H1 (cell line): ENCODE results near the gene RHEB. TPM values are rescaled to one million over a fixed set of nuclear protein-coding genes. Genes with fewer than 3 reads are reported as not detected.

Source experiments
- CTCF ChIA-PET: fragments of 300-600 bp; sonication (Branson Sonifier 250); formaldehyde crosslinking; loops from one replicate; lab custom pipeline; 2021; ENCODE audit not compliant: partially characterized antibody; lab: Charles Lee
- POLR2A ChIA-PET: fragments of 300-600 bp; sonication (Branson Sonifier 250); formaldehyde crosslinking; loops from one replicate; lab custom pipeline; 2021; ENCODE audit warnings: inconsistent platforms; ENCODE audit not compliant: partially characterized antibody; lab: Charles Lee
- DNase-seq, 2 experiments: peaks; one replicate each; pipeline versions ENCODE4 v3.0.0 to v3.0.0-alpha.2; 2010 to 2022; ENCODE audit warnings: low spot score in 2 of 2, low read depth in 1 of 2, mixed read lengths in 1 of 2
- FAIRE-seq: peaks from 2 replicates; lab custom pipeline; 2011; peaks lifted over from hg19 to GRCh38; lab: Jason Lieb, UNC
- H2AFZ ChIP-seq: 2 replicates; pipeline ENCODE4 v1.8.1; 2012; ENCODE audit warnings: low read length, inconsistent platforms
- H2AK5ac ChIP-seq: 2 replicates; pipeline ENCODE4 v1.6.1; 2013; ENCODE audit warnings: low read depth, low read length
- H2BK120ac ChIP-seq: replicated peaks from 2 replicates; pipeline ENCODE3; 2013; ENCODE audit warnings: low read depth, low read length, inconsistent platforms
- H2BK12ac ChIP-seq: 2 replicates; pipeline ENCODE4 v1.6.1; 2013; ENCODE audit warnings: low read depth, low read length
- H2BK15ac ChIP-seq: 2 replicates; pipeline ENCODE4 v1.6.1; 2013; ENCODE audit warnings: low read length
- H2BK20ac ChIP-seq: 2 replicates; pipeline ENCODE4 v1.6.1; 2013; ENCODE audit warnings: low read length
- H2BK5ac ChIP-seq: 2 replicates; pipeline ENCODE4 v1.6.1; 2013; ENCODE audit warnings: low read depth, low read length
- H3K14ac ChIP-seq: 2 replicates; pipeline ENCODE4 v1.6.1; 2013; ENCODE audit warnings: inconsistent platforms; ENCODE audit not compliant: insufficient read length
- H3K18ac ChIP-seq: 2 replicates; pipeline ENCODE4 v1.6.1; 2013; ENCODE audit warnings: low read length; ENCODE audit errors: extremely low read depth
- H3K23ac ChIP-seq: 2 replicates; pipeline ENCODE4 v1.6.1; 2013; ENCODE audit warnings: inconsistent platforms; ENCODE audit not compliant: insufficient read length
- H3K23me2 ChIP-seq: 2 replicates; pipeline ENCODE4 v1.6.1; 2013; ENCODE audit warnings: low read depth, low read length
- H3K27ac ChIP-seq: 2 replicates; pipeline ENCODE4 v1.6.1; 2011; ENCODE audit warnings: low read depth, low read length, inconsistent platforms
- H3K27me3 ChIP-seq, 4 experiments: replicated peaks in 1 of 4; 1 replicate in 1 of 4; 2 replicates in 3 of 4; pipeline versions ENCODE4 v1.6.1 to v1.8.1; 2011 to 2013; ENCODE audit warnings: low read length in 3 of 4, mild to moderate bottlenecking in 3 of 4, inconsistent platforms in 2 of 4, mixed read lengths in 2 of 4, moderate library complexity in 1 of 4; ENCODE audit not compliant: control insufficient read depth in 3 of 4, insufficient read depth in 3 of 4; ENCODE audit errors: extremely low read depth in 1 of 4
- H3K36me3 ChIP-seq, 4 experiments: 2 replicates each; pipeline versions ENCODE4 v1.6.1 to v1.8.1; 2011 to 2013; ENCODE audit warnings: mild to moderate bottlenecking in 4 of 4, low read length in 3 of 4, moderate library complexity in 2 of 4, control low read depth in 1 of 4, inconsistent platforms in 1 of 4; ENCODE audit not compliant: insufficient read depth in 4 of 4, control insufficient read depth in 2 of 4
- H3K4ac ChIP-seq: replicated peaks from 2 replicates; pipeline ENCODE3; 2013; ENCODE audit warnings: low read length, low read depth, mixed read lengths, inconsistent platforms; ENCODE audit not compliant: insufficient read length
- H3K4me1 ChIP-seq, 4 experiments: replicated peaks in 1 of 4; 1 replicate in 1 of 4; 2 replicates in 3 of 4; pipeline versions ENCODE4 v1.6.1 to v1.8.1; 2011 to 2013; ENCODE audit warnings: low read length in 3 of 4, inconsistent platforms in 2 of 4, mixed read lengths in 1 of 4; ENCODE audit not compliant: insufficient read depth in 4 of 4, control insufficient read depth in 3 of 4
- H3K4me2 ChIP-seq, 2 experiments: 2 replicates each; pipeline versions ENCODE4 v1.6.1 to v1.8.1; 2011 to 2013; ENCODE audit warnings: low read depth in 2 of 2, low read length in 2 of 2, control low read depth in 1 of 2, inconsistent platforms in 1 of 2, mild to moderate bottlenecking in 1 of 2; ENCODE audit not compliant: insufficient read depth in 1 of 2
- H3K4me3 ChIP-seq, 4 experiments: fragments of 200-600, 300-600 bp in 1 of 4; sonication (generic), shearing (Covaris generic), sonication (Bioruptor Twin) in 1 of 4; 2 replicates each; pipeline versions ENCODE4 v1.5.1 to v1.8.1; 2011 to 2016; ENCODE audit warnings: low read length in 4 of 4, low read depth in 3 of 4, control low read depth in 2 of 4, inconsistent platforms in 2 of 4, mild to moderate bottlenecking in 2 of 4, mixed read lengths in 1 of 4, moderate library complexity in 1 of 4; ENCODE audit not compliant: insufficient read depth in 2 of 4; ENCODE audit errors: extremely low read depth in 1 of 4
- H3K56ac ChIP-seq: replicated peaks from 2 replicates; pipeline ENCODE3; 2013; ENCODE audit warnings: low read depth, mild to moderate bottlenecking, mixed read lengths, low read length, inconsistent platforms; ENCODE audit not compliant: insufficient read length
- H3K79me1 ChIP-seq: 2 replicates; pipeline ENCODE4 v1.6.1; 2013; ENCODE audit warnings: low read depth, low read length, control low read depth
- H3K79me2 ChIP-seq, 2 experiments: 2 replicates each; pipeline versions ENCODE4 v1.6.1 to v1.8.1; 2012 to 2013; ENCODE audit warnings: low read length in 2 of 2, mild to moderate bottlenecking in 2 of 2, inconsistent platforms in 1 of 2; ENCODE audit not compliant: insufficient read depth in 2 of 2, control insufficient read depth in 1 of 2
- H3K9ac ChIP-seq, 4 experiments: replicated peaks in 1 of 4; 1 replicate in 1 of 4; 2 replicates in 3 of 4; pipeline versions ENCODE4 v1.6.1 to v1.8.1; 2011 to 2013; ENCODE audit warnings: low read depth in 3 of 4, low read length in 3 of 4, control low read depth in 2 of 4, mild to moderate bottlenecking in 2 of 4, moderate library complexity in 2 of 4, inconsistent platforms in 1 of 4; ENCODE audit errors: extremely low read depth in 1 of 4
- H3K9me3 ChIP-seq, 2 experiments: 2 replicates each; pipeline versions ENCODE4 v1.6.1 to v1.8.1; 2012 to 2013; ENCODE audit warnings: mild to moderate bottlenecking in 2 of 2, moderate library complexity in 2 of 2, control low read depth in 1 of 2, inconsistent platforms in 1 of 2, low read depth in 1 of 2, low read length in 1 of 2, mixed read lengths in 1 of 2; ENCODE audit not compliant: insufficient read depth in 2 of 2
- H4K20me1 ChIP-seq, 2 experiments: replicated peaks in 1 of 2; 2 replicates each; pipeline versions ENCODE3 to v1.8.1; 2011 to 2013; ENCODE audit warnings: inconsistent platforms in 2 of 2, low read length in 2 of 2, mild to moderate bottlenecking in 1 of 2; ENCODE audit not compliant: insufficient read depth in 2 of 2, control insufficient read depth in 1 of 2
- H4K5ac ChIP-seq: 2 replicates; pipeline ENCODE4 v1.6.1; 2013; ENCODE audit warnings: low read length, low read depth, mixed read lengths, inconsistent platforms; ENCODE audit not compliant: insufficient read length
- H4K8ac ChIP-seq: 2 replicates; pipeline ENCODE4 v1.8.0; 2013; ENCODE audit warnings: mild to moderate bottlenecking, moderate library complexity, low read length, inconsistent platforms; ENCODE audit not compliant: insufficient read depth; ENCODE audit errors: extremely low read depth
- H4K91ac ChIP-seq: replicated peaks from 2 replicates; pipeline ENCODE3; 2013; ENCODE audit warnings: low read length, mixed read lengths, inconsistent platforms; ENCODE audit not compliant: insufficient read length
- GTF2F1 ChIP-seq: IDR thresholded peaks from 2 replicates; pipeline ENCODE4 v1.6.1; 2012; ENCODE audit warnings: low read depth, low read length, improper control_type of control experiment, borderline replicate concordance
- HDAC6 ChIP-seq: IDR thresholded peaks from one replicate; pipeline ENCODE4 v1.7.1; 2012; ENCODE audit warnings: low read depth, mild to moderate bottlenecking, inconsistent platforms, low read length, moderate library complexity
- POLR2A ChIP-seq, 2 experiments: IDR thresholded peaks; 1 replicate in 1 of 2; 2 replicates in 1 of 2; pipeline ENCODE4 v1.6.1; 2011; ENCODE audit warnings: low read depth in 2 of 2, low read length in 2 of 2, mild to moderate bottlenecking in 2 of 2; ENCODE audit errors: control extremely low read depth in 1 of 2
- SRF ChIP-seq: IDR thresholded peaks from 2 replicates; pipeline ENCODE4 v1.6.1; 2011; ENCODE audit warnings: mild to moderate bottlenecking, low read depth, low read length, moderate library complexity
- WGBS, 2 experiments: shearing (Covaris generic) in 1 of 2; methylation state at CpG; one replicate each; pipeline versions ENCODE4 v1.1.6 to v1.1.7; 2013 to 2015; ENCODE audit warnings: low lambda C conversion rate in 2 of 2, mixed read lengths in 2 of 2, inconsistent platforms in 1 of 2, low coverage in 1 of 2, missing lambda C conversion rate in 1 of 2; ENCODE audit not compliant: insufficient replicate concordance in 2 of 2, insufficient coverage in 1 of 2, insufficient read length in 1 of 2; ENCODE audit errors: extremely low coverage in 1 of 2, missing lambda C conversion rate in 1 of 2; 5-methylcytosine and 5-hydroxymethylcytosine counted together
- polyA plus RNA-seq, 7 experiments: library from polyadenylated mRNA; depleted of rRNA in 3 of 7; stranded (reverse) in 5 of 7; unstranded in 2 of 7; fragments of >200 nt in 5 of 7; fragments of 200-250 nt in 2 of 7; gene quantifications; 1 replicate in 5 of 7; 2 replicates in 1 of 7; 4 replicates in 1 of 7; pipeline versions ENCODE4 v1.2.1 to v1.2.3, GENCODE V29; 2011 to 2013; ENCODE audit warnings: missing spikeins in 2 of 7, mixed read lengths in 2 of 7
- total RNA-seq: library from RNA; stranded (reverse); fragmentation: NEBNext Ultra II Directional; extraction: Animal tissue kit (Norgen Biotek cat#: 25700); gene quantifications from 2 replicates; pipeline ENCODE4 v1.2.1, GENCODE V29; 2021
- TF ChIP-seq, protein P1 (sequence below): IDR thresholded peaks from 2 replicates; pipeline ENCODE4 v1.6.1; 2012; ENCODE audit warnings: inconsistent platforms

RHEB gene
- total and polyA plus RNA-seq, 2 of the 8 experiments (the other 6 are each of a cell fraction or from before 2014, with no cell fraction given), result 60.8 to 132 TPM

DNA sequence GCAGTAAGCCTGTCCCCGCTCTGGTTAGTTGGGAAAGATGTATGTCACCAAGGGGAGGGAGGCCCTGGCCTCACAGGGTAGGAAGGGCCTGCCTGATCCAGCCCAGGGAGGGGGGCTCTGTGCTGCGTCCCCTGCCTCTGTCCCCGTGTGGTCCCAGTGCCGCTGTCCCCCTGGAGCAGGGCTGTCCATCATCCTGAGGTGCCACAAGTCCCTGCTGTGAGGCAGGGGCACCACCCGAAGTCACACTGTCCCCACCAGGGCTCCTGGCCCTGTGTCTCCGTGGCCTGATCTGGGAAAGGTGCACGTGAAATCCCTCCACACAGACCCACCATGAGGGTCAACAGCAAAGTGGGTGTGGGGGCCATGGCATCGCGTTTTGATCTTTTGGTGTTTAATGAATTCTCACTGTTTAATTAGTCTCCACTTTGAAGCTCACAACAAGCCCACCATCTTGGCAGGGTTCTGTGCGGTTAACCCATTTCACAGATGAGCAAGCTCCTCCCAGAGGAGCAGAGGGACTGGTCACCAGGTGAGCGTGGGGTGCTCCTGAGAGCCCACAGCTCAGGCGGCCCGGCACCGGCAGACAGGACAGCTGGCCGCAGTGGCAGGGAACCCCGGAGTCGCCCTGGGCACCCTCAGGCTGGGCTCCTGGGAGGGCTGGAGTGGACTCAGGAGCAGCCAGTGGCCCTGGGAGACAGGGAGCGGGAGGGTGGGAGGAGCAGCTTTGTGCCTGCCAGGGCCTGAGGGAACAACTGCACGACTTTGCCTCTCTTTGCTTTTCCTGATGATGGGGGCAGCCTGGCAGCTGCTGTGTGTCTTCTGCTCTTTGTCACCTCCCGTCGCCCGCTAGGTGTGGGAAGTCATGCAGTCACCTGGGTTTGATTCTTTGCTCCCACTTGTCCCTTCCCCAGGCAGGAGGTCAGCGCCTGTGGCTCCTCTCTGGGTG, 67.8 kb downstream of the RHEB start:
- H2BK20ac ChIP-seq, result no peak overlapping the region
- DNase-seq, result no peak
- H3K4me3 ChIP-seq, result no peak overlapping the region
- no peak overlapping the region for H3K9ac ChIP-seq
- no peak overlapping the region for H2AFZ ChIP-seq
- ChIA-PET CTCF (interaction anchor here (0.8 to 13.7 kb wide), 10 partner anchors 10 to 331 kb away, joined by 3 to 185 read pairs (median 5); partner anchors contain the start of gene CRYGN), POLR2A (interaction anchor here (1.0 to 2.7 kb wide), 5 partner anchors 8 to 85 kb away, joined by 3 to 11 read pairs (median 4); no protein-coding TSS in a partner anchor)
- peak overlapping the region; percentile 60; the same call in 1 of the 2 replicates for H2BK5ac ChIP-seq
- H3K18ac ChIP-seq, result no peak overlapping the region; the same call in 1 of the 2 replicates
- WGBS, 2 experiments, result 91% methylated on average over 20 of the region's 23 CpGs; no CpG with 5 or more reads in 1 of the 2 experiments
- 0 out of 2 replicates have a peak overlapping the region, but pooled peaks have one; percentile 46 for H2BK15ac ChIP-seq
- peaks cover 4 to 28% (median 16%) of the 10 kb centered on the region in 4 experiments for H3K4me1 ChIP-seq
- peak overlapping the region; percentile 75; the same call in 1 of the 2 replicates for H2AK5ac ChIP-seq
- peaks cover 0 to 12% (median 7%) of the 10 kb centered on the region in 4 experiments; a peak in 5 of 7 replicates for H3K27me3 ChIP-seq
- H3K4ac ChIP-seq, result no peak overlapping the region
- H3K36me3 ChIP-seq, result no peaks in the 10 kb centered on the region
- H3K23me2 ChIP-seq, result no peaks in the 10 kb centered on the region; the same call in 1 of the 2 replicates
- peak overlapping the region; percentile 90 for H4K91ac ChIP-seq
- no peaks in the 10 kb centered on the region for H3K79me2 ChIP-seq
- H3K4me2 ChIP-seq, result no peak overlapping the region
- H3K9me3 ChIP-seq, result no peaks in the 10 kb centered on the region
- H2BK120ac ChIP-seq, result no peak overlapping the region
- no peaks in the 10 kb centered on the region for H4K20me1 ChIP-seq
- H4K5ac ChIP-seq, result no peak overlapping the region
- no peak overlapping the region for H4K8ac ChIP-seq
- no peak overlapping the region for H3K27ac ChIP-seq
- no peak overlapping the region for H3K14ac ChIP-seq
- no peak overlapping the region for H3K23ac ChIP-seq
- FAIRE-seq, result no peak
- H2BK12ac ChIP-seq, result peak overlapping the region; percentile 68; the same call in 1 of the 2 replicates
- H3K79me1 ChIP-seq, result no peaks in the 10 kb centered on the region
- H3K56ac ChIP-seq, result no peak overlapping the region
- TF ChIP-seq, protein P1, sequence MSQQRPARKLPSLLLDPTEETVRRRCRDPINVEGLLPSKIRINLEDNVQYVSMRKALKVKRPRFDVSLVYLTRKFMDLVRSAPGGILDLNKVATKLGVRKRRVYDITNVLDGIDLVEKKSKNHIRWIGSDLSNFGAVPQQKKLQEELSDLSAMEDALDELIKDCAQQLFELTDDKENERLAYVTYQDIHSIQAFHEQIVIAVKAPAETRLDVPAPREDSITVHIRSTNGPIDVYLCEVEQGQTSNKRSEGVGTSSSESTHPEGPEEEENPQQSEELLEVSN, result no peak
- TF ChIP-seq HDAC6, result no peak
- no peak for TF ChIP-seq POLR2A (IDR thresholded peaks at IDR 0.05; ENCODE audit: control extremely low read depth in 1 of 2, low read depth in 2 of 2, low read length in 2 of 2)
- no peak for TF ChIP-seq SRF
- TF ChIP-seq GTF2F1, result no peak
